K562 (cell line): ENCODE data around the gene PPT1. TPM values are rescaled to one million over a fixed set of nuclear protein-coding genes. Genes with fewer than 3 reads are reported as not detected.
A peak's percentile ranks its signal among the peaks of the same experiment; 100 is the strongest.

ENCODE experiments used
- ATF1 ChIP-seq, 2 experiments: fragments of 450-650 bp in 1 of 2; IDR thresholded peaks; 2 replicates each; pipeline ENCODE4 v1.6.1; 2016; ENCODE audit warnings: missing compliant biosample characterization in 1 of 2, missing genetic modification characterization in 1 of 2
- BRD9 ChIP-seq: fragments of 450-650 bp; IDR thresholded peaks from 2 replicates; pipeline ENCODE4 v1.6.1; 2018; ENCODE audit warnings: low read depth; ENCODE audit not compliant: partially characterized antibody
- GATAD2B ChIP-seq: fragments of 450-650 bp; IDR thresholded peaks from 2 replicates; pipeline ENCODE4 v1.6.1; 2017; ENCODE audit warnings: mild to moderate bottlenecking, borderline replicate concordance
- HNRNPH1 ChIP-seq: fragments of 200-400 bp; formaldehyde crosslinking; optimal IDR thresholded peaks from 2 replicates; pipeline ENCODE3; 2017; ENCODE audit warnings: low read depth, mild to moderate bottlenecking, low read length, moderate library complexity
- IRF2 ChIP-seq: sonication (generic); formaldehyde crosslinking; IDR thresholded peaks from 2 replicates; pipeline ENCODE4 v1.8.1; 2022; ENCODE audit warnings: mild to moderate bottlenecking, missing genetic modification reagents
- JUND ChIP-seq, 2 experiments: IDR thresholded peaks; 2 replicates in 1 of 2; 3 replicates in 1 of 2; pipeline ENCODE4 v1.6.1; 2011; ENCODE audit warnings: borderline replicate concordance in 2 of 2, low read depth in 2 of 2, low read length in 2 of 2, improper control_type of control experiment in 1 of 2, missing biosample characterization in 1 of 2, missing genetic modification characterization in 1 of 2, missing genetic modification reagents in 1 of 2
- KHSRP ChIP-seq: fragments of 450-650 bp; IDR thresholded peaks from 2 replicates; pipeline ENCODE4 v1.6.1; 2017
- MAFG ChIP-seq: fragments of 450-650 bp; conservative IDR thresholded peaks from 2 replicates; pipeline ENCODE4 v1.6.1; 2016; ENCODE audit warnings: missing genetic modification characterization, missing compliant biosample characterization
- MAZ ChIP-seq, 2 experiments: fragments of 450-650 bp in 1 of 2; sonication (generic) in 1 of 2; formaldehyde crosslinking; IDR thresholded peaks in 1 of 2; conservative IDR thresholded peaks in 1 of 2; 2 replicates each; pipeline versions ENCODE4 v1.4.0 to v1.5.0; 2020; ENCODE audit warnings: mild to moderate bottlenecking in 1 of 2, missing genetic modification reagents in 1 of 2
- MEF2A ChIP-seq: IDR thresholded peaks from 2 replicates; pipeline ENCODE4 v1.6.1; 2011; ENCODE audit warnings: low read depth, mild to moderate bottlenecking, low read length, moderate library complexity; ENCODE audit not compliant: control insufficient read depth
- MTA2 ChIP-seq: fragments of 450-650 bp; IDR thresholded peaks from 2 replicates; pipeline ENCODE4 v1.6.1; 2016; ENCODE audit warnings: low read depth
- RBM22 ChIP-seq: fragments of 200-400 bp; formaldehyde crosslinking; IDR thresholded peaks from 2 replicates; pipeline ENCODE4 v1.6.1; 2018; ENCODE audit warnings: low read length, low read depth; ENCODE audit not compliant: poor library complexity, severe bottlenecking
- SMAD1 ChIP-seq: fragments of 150-350 bp; IDR thresholded peaks from 2 replicates; pipeline ENCODE4 v1.6.1; 2014; ENCODE audit warnings: low read length, low read depth; ENCODE audit not compliant: partially characterized antibody
- SMC3 ChIP-seq: conservative IDR thresholded peaks from 2 replicates; pipeline ENCODE4 v1.6.1; 2011; ENCODE audit warnings: low read depth, low read length, improper control_type of control experiment; ENCODE audit not compliant: insufficient read depth
- SRSF3 ChIP-seq: fragments of 200-400 bp; formaldehyde crosslinking; IDR thresholded peaks from 2 replicates; pipeline ENCODE4 v1.6.1; 2016; ENCODE audit warnings: mild to moderate bottlenecking, low read length, moderate library complexity; ENCODE audit not compliant: insufficient read depth
- ZNF217 ChIP-seq: sonication (generic); formaldehyde crosslinking; IDR thresholded peaks from 2 replicates; pipeline ENCODE4 v1.8.0; 2022; ENCODE audit warnings: mild to moderate bottlenecking, missing genetic modification reagents
- ZNF444 ChIP-seq: fragments of 250-450 bp; sonication (Bioruptor Pico); IDR thresholded peaks from 2 replicates; pipeline ENCODE4 v1.4.0; 2020; ENCODE audit warnings: mild to moderate bottlenecking, moderate library complexity
- ZNF644 ChIP-seq: fragments of 200-800 bp; sonication (Bioruptor generic); IDR thresholded peaks from 2 replicates; pipeline ENCODE4 v1.6.1; 2016; ENCODE audit warnings: low read depth, missing genetic modification characterization, missing compliant biosample characterization
- ZNF764 ChIP-seq: fragments of 250-450 bp; sonication (Bioruptor Pico); IDR thresholded peaks from 2 replicates; pipeline ENCODE4 v1.4.0; 2020; ENCODE audit warnings: low read depth, mild to moderate bottlenecking, moderate library complexity
- polyA plus RNA-seq, 8 experiments: library from polyadenylated mRNA; depleted of rRNA in 4 of 8; stranded (reverse) in 5 of 8; unstranded in 3 of 8; fragments of >200 nt; fragmentation: Nextera tagmentation in 2 of 8; fragmentation: Illumina TruSeq in 1 of 8; extraction: Ambion mirVana in 2 of 8; extraction: Trizol in 1 of 8; gene quantifications; 2 replicates each; pipeline versions ENCODE4 v1.2.1 to v1.2.3, GENCODE V29; 2011 to 2014; ENCODE audit warnings: inconsistent platforms in 1 of 8, missing spikeins in 1 of 8
- total RNA-seq, 7 experiments: library from RNA; depleted of rRNA in 6 of 7; stranded (reverse); fragments of >200 nt in 6 of 7; fragmentation: Illumina TruSeq in 2 of 7; extraction: Trizol in 2 of 7; gene quantifications; 2 replicates each; pipeline versions ENCODE4 v1.2.1 to v1.2.3, GENCODE V29; 2011 to 2021; ENCODE audit warnings: low replicate concordance in 1 of 7
- TF ChIP-seq, protein P1 (sequence below): fragments of 250-450 bp; sonication (Bioruptor Pico); IDR thresholded peaks from 2 replicates; pipeline ENCODE4 v1.4.0; 2020; ENCODE audit warnings: mild to moderate bottlenecking, moderate library complexity
- TF ChIP-seq, protein P2 (sequence below): sonication (generic); formaldehyde crosslinking; IDR thresholded peaks from 2 replicates; pipeline ENCODE4 v1.9.0; 2022; ENCODE audit warnings: mild to moderate bottlenecking, missing genetic modification reagents
- TF ChIP-seq, protein P3 (sequence below): fragments of 250-450 bp; sonication (Bioruptor Pico); IDR thresholded peaks from 2 replicates; pipeline ENCODE4 v1.8.0; 2021; ENCODE audit warnings: moderate library complexity, mild to moderate bottlenecking, inconsistent platforms

The PPT1 gene
- total and polyA plus RNA-seq, 9 of the 15 experiments (the other 6 are each of a cell fraction or from before 2014, with no cell fraction given), result 72.2 to 285 (median 143) TPM

DNA sequence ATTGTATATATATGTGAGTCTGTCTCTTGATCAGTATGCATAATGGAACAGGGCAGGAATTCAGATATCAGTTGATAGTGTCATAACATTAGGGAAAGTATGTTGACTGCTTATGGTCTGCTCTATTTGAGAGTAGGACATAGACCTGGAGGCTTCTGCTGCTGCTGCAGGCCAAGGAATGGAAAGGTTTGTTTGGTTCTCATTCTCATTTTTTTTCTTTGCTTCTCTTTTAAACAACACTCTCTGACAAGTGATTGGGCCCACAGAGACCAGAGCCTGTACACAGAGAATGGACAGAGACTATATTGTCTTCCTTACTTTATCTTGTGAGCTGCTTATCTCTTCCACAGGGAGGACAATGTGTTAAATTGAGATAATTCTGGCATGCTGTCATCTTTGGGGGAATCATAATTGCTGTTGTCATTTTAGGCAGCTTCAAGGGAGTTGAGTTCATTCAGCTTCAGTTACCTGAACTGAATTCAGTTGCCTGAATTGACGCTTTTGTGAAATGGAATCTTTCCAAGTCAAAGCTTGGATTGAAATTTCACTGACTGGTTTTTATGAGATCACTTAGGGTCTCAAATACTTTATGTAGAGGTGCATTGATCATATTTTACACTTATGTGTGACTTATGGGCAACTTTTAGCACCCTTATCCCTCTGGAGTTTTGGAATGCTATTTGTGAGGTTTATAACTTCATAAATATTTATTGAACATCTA lies 39.6 kb downstream of the PPT1 start (continued):
- TF ChIP-seq, protein P1, sequence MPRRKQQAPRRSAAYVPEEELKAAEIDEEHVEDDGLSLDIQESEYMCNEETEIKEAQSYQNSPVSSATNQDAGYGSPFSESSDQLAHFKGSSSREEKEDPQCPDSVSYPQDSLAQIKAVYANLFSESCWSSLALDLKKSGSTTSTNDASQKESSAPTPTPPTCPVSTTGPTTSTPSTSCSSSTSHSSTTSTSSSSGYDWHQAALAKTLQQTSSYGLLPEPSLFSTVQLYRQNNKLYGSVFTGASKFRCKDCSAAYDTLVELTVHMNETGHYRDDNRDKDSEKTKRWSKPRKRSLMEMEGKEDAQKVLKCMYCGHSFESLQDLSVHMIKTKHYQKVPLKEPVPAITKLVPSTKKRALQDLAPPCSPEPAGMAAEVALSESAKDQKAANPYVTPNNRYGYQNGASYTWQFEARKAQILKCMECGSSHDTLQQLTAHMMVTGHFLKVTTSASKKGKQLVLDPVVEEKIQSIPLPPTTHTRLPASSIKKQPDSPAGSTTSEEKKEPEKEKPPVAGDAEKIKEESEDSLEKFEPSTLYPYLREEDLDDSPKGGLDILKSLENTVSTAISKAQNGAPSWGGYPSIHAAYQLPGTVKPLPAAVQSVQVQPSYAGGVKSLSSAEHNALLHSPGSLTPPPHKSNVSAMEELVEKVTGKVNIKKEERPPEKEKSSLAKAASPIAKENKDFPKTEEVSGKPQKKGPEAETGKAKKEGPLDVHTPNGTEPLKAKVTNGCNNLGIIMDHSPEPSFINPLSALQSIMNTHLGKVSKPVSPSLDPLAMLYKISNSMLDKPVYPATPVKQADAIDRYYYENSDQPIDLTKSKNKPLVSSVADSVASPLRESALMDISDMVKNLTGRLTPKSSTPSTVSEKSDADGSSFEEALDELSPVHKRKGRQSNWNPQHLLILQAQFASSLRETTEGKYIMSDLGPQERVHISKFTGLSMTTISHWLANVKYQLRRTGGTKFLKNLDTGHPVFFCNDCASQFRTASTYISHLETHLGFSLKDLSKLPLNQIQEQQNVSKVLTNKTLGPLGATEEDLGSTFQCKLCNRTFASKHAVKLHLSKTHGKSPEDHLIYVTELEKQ (CRISPR knock-in tag), result no peak
- TF ChIP-seq JUND (IDR thresholded peaks at IDR 0.05; ENCODE audit: borderline replicate concordance, low read depth, low read length) (peak; percentile 94), JUND (tag; IDR thresholded peaks at IDR 0.05; ENCODE audit: borderline replicate concordance, low read depth, low read length) (peak; percentile 94; the same call in 2 of the 3 replicates), BRD9 (peak; percentile 97), MEF2A (no peak), ZNF217 (CRISPR knock-in tag) (no peak), ZNF444 (CRISPR knock-in tag) (0 out of 2 replicates have a peak, but pooled peaks have one; percentile 8), SRSF3 (no peak), HNRNPH1 (no peak), SMC3 (no peak), KHSRP (peak; percentile 78), SMAD1 (peak; percentile 88), MTA2 (peak; percentile 98), MAZ (CRISPR knock-in tag; conservative IDR thresholded peaks at IDR 0.05 in 1 of 2, IDR thresholded peaks at IDR 0.05 in 1 of 2) (peak; percentile 62 to 68), GATAD2B (peak; percentile 98), ZNF764 (CRISPR knock-in tag) (0 out of 2 replicates have a peak, but pooled peaks have one; percentile 11), MAFG (tag) (peak; percentile 41; the same call in 1 of the 2 replicates), RBM22 (no peak), ZNF644 (peak; percentile 85), ATF1 (CRISPR knock-in tag; IDR thresholded peaks at IDR 0.05) (no peak), ATF1 (tag; IDR thresholded peaks at IDR 0.05) (peak; percentile 65), IRF2 (CRISPR knock-in tag) (no peak)
- TF ChIP-seq, protein P2, sequence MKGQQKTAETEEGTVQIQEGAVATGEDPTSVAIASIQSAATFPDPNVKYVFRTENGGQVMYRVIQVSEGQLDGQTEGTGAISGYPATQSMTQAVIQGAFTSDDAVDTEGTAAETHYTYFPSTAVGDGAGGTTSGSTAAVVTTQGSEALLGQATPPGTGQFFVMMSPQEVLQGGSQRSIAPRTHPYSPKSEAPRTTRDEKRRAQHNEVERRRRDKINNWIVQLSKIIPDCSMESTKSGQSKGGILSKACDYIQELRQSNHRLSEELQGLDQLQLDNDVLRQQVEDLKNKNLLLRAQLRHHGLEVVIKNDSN (CRISPR knock-in tag), result no peak
- TF ChIP-seq, protein P3, sequence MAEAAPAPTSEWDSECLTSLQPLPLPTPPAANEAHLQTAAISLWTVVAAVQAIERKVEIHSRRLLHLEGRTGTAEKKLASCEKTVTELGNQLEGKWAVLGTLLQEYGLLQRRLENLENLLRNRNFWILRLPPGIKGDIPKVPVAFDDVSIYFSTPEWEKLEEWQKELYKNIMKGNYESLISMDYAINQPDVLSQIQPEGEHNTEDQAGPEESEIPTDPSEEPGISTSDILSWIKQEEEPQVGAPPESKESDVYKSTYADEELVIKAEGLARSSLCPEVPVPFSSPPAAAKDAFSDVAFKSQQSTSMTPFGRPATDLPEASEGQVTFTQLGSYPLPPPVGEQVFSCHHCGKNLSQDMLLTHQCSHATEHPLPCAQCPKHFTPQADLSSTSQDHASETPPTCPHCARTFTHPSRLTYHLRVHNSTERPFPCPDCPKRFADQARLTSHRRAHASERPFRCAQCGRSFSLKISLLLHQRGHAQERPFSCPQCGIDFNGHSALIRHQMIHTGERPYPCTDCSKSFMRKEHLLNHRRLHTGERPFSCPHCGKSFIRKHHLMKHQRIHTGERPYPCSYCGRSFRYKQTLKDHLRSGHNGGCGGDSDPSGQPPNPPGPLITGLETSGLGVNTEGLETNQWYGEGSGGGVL (CRISPR knock-in tag), result no peak
